ENCODE measurements around the gene CCDC136.

DNA sequence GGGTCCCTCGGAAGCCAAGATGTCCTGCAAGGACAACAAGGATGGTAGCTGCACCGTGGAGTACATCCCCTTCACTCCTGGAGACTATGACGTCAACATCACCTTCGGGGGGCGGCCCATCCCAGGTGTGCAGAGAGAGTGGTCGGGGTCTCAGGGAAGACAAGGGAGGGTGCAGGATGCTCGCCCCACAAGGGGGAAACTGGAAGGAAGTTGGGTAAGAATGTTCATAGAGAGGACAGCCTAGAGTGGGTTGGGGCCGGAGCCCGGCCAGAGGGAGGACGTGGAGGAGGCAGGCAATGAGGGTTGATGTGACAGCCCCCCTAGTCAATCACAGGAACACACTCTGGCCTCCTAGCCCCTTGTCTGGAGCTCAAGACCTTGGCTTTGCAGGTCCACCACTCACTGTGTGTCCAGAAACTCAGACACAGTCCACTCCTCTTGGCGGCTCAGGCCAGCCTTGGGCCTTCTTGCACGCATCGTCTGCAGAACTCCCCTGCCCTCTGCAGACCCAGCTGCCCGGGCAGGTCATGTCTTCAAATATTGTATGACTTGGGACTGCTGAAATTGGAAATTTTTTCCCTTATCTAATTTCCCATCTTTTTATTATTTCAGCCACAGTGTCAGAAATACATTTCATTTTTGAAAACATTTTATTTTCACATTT, 55.1 kb downstream of the CCDC136 start:
- TF ChIP-seq, protein P1, sequence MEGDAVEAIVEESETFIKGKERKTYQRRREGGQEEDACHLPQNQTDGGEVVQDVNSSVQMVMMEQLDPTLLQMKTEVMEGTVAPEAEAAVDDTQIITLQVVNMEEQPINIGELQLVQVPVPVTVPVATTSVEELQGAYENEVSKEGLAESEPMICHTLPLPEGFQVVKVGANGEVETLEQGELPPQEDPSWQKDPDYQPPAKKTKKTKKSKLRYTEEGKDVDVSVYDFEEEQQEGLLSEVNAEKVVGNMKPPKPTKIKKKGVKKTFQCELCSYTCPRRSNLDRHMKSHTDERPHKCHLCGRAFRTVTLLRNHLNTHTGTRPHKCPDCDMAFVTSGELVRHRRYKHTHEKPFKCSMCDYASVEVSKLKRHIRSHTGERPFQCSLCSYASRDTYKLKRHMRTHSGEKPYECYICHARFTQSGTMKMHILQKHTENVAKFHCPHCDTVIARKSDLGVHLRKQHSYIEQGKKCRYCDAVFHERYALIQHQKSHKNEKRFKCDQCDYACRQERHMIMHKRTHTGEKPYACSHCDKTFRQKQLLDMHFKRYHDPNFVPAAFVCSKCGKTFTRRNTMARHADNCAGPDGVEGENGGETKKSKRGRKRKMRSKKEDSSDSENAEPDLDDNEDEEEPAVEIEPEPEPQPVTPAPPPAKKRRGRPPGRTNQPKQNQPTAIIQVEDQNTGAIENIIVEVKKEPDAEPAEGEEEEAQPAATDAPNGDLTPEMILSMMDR (optimal IDR thresholded peaks at IDR 0.05 in 1 of 3, IDR thresholded peaks at IDR 0.05 in 1 of 3, conservative IDR thresholded peaks at IDR 0.05 in 1 of 3; ENCODE audit: extremely low read depth in 1 of 3, insufficient read depth in 2 of 3, low read length in 3 of 3) = no peak
- no peak for TF ChIP-seq EZH2 (IDR thresholded peaks at IDR 0.05; ENCODE audit: low read length)

Data from keratinocyte (primary cell).